Upper lobe of left lung (tissue), 4 donors: Measurements from ENCODE around the gene RASSF6.

ENCODE experiments used
- EP300 ChIP-seq, 4 donors: sonication (generic); formaldehyde crosslinking; IDR thresholded peaks; one replicate each; pipeline ENCODE4 v1.5.1; 2017; ENCODE audit warnings: antibody characterized with exemption in 4 of 4, control low read depth in 2 of 4
- POLR2A ChIP-seq, 4 donors: fragments of 450-650 bp; IDR thresholded peaks; one replicate each; pipeline ENCODE4 v1.5.1; 2016 to 2017; ENCODE audit warnings: antibody characterized with exemption in 4 of 4, mild to moderate bottlenecking in 2 of 4
- POLR2AphosphoS5 ChIP-seq, 2 donors: sonication (generic); formaldehyde crosslinking; IDR thresholded peaks; one replicate each; pipeline ENCODE4 v1.5.1; 2017; ENCODE audit warnings: antibody characterized with exemption in 2 of 2
- TF ChIP-seq, protein P1 (sequence below), 6 experiments: fragments of 450-650 bp in 4 of 6; fragments of 200-600 bp in 2 of 6; sonication (generic) in 2 of 6; IDR thresholded peaks; one replicate each; pipeline ENCODE4 v1.5.1; 2016 to 2019; ENCODE audit warnings: antibody characterized with exemption in 6 of 6

- TF ChIP-seq, protein P1, sequence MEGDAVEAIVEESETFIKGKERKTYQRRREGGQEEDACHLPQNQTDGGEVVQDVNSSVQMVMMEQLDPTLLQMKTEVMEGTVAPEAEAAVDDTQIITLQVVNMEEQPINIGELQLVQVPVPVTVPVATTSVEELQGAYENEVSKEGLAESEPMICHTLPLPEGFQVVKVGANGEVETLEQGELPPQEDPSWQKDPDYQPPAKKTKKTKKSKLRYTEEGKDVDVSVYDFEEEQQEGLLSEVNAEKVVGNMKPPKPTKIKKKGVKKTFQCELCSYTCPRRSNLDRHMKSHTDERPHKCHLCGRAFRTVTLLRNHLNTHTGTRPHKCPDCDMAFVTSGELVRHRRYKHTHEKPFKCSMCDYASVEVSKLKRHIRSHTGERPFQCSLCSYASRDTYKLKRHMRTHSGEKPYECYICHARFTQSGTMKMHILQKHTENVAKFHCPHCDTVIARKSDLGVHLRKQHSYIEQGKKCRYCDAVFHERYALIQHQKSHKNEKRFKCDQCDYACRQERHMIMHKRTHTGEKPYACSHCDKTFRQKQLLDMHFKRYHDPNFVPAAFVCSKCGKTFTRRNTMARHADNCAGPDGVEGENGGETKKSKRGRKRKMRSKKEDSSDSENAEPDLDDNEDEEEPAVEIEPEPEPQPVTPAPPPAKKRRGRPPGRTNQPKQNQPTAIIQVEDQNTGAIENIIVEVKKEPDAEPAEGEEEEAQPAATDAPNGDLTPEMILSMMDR (IDR thresholded peaks at IDR 0.05): no peak
- TF ChIP-seq POLR2A (IDR thresholded peaks at IDR 0.05) (no peak), EP300 (IDR thresholded peaks at IDR 0.05) (no peak), POLR2AphosphoS5 (IDR thresholded peaks at IDR 0.05) (no peak)
These were observed 4.6 kb downstream of the RASSF6 start for GRCh38 chr4:73615613-73616012.
